C4-2B (cell line): ENCODE measurements around the gene ATG4D.

Experiments used
- H3K27ac ChIP-seq: fragments of 450-650 bp; 2 replicates; pipeline ENCODE4 v1.5.1; 2017
- CTCF ChIP-seq: fragments of 450-650 bp; conservative IDR thresholded peaks from 2 replicates; pipeline ENCODE4 v1.5.1; 2017; ENCODE audit warnings: mild to moderate bottlenecking
- ZFX ChIP-seq: fragments of 450-650 bp; IDR thresholded peaks from 2 replicates; pipeline ENCODE4 v1.6.1; 2017

ATG4D gene

GRCh38 chr19:10565028-10565566, 21.4 kb downstream of the ATG4D start:
- peak overlapping the region; percentile 95 for H3K27ac ChIP-seq
- peak; percentile 70; the same call in 1 of the 2 replicates for TF ChIP-seq CTCF
- TF ChIP-seq ZFX, result no peak

GRCh38 chr19:10565567-10566407, 22.1 kb downstream of the ATG4D start, which contains the start of gene KRI1:
Gene KRI1 (minus strand): TSS chr19:10566010. CDS start chr19:10565999, 11 bp downstream.
- TF ChIP-seq ZFX (no peak), CTCF (peak; percentile 52)
- peak within 1 kb of the TSS; percentile 95 for H3K27ac ChIP-seq

- TF ChIP-seq ZFX (no peak), CTCF (no peak)
- peak overlapping the region; percentile 95 for H3K27ac ChIP-seq
These were observed 22.6 kb downstream of the ATG4D start for GRCh38 chr19:10566408-10566657.

GRCh38 chr19:10566658-10567410, 23.1 kb downstream of the ATG4D start:
- H3K27ac ChIP-seq, result no peak overlapping the region; the same call in 1 of the 2 replicates
- no peak for TF ChIP-seq ZFX
- TF ChIP-seq CTCF, result no peak

GRCh38 chr19:10567656-10568055, 24.0 kb downstream of the ATG4D start:
- no peak for TF ChIP-seq ZFX
- TF ChIP-seq CTCF, result no peak
- 0 out of 2 replicates have a peak overlapping the region, but pooled peaks have one; percentile 90 for H3K27ac ChIP-seq

- TF ChIP-seq CTCF (peak; percentile 36), ZFX (no peak; the same call in 1 of the 2 replicates)
- peak overlapping the region; percentile 90 for H3K27ac ChIP-seq
These were observed 24.5 kb downstream of the ATG4D start for GRCh38 chr19:10568062-10568825.
